ENCODE data around the gene IFIT1B. TPM values are rescaled to one million over a fixed set of nuclear protein-coding genes. Genes with fewer than 3 reads are reported as not detected.
"Not testable (repeated sequence)": the region's sequence is repeated elsewhere in the genome, so short reads cannot be mapped to it uniquely, and the experiment has no call there.

The IFIT1B gene
- total and polyA plus RNA-seq, 12 donors = 0.21 TPM; not detected in 11

DNA sequence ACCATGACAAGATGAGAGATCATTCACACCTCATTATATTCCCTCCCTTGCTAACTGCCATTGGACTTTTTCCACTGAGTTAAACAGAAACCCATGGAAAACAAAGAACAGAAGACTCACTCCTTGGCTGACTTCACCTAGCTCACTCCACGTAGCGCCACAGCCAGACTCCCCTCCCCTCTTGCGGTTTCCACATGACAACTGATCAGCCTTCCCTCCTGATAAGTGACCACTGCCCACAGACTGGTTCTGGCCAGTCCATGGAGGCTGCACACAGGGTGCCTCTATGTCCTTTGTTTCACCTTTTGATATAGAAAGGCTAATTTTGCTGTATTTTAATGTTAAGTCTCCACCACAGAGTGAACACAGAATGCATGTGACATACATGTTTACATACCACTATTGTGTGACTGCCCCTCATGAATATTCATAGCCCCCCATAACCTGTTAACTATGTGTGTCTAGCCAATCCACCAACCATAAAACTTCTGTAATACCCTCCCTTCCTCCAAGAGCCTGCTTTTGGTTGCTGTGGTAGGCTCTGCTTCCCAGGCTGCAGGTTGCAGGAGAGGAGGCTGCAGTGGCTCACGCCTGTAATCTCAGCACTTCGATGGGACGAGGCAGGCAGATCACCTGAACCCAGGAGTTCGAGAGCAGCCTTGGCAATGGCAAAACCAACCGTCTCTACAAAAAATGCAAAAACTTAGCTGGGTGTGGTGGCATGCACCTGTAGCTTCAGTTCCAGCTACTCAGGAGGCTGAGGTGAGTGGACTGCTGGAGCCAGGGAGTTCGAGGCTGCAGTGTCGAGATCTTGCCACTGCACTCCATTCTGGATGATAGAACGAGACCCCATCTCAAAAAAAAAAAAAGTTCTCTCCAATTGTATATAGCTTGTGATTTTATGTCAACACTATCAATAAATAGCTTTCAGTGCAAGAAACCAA lies 26.5 kb downstream of the IFIT1B start:
- Histone ChIP-seq H3K27ac (no peak overlapping the region), H3K27me3 (no peaks in the 10 kb centered on the region), H3K4me3 (no peak overlapping the region), H3K9me3 (peaks cover 0 to 11% (median 0%) of the 10 kb centered on the region in 11 donors), H3K36me3 (peaks cover 0 to 57% (median 19%) of the 10 kb centered on the region in 9 donors), H3K4me1 (peaks cover 0 to 17% (median 0%) of the 10 kb centered on the region in 9 donors)
- DNase-seq = no peak
- TF ChIP-seq, protein P1, sequence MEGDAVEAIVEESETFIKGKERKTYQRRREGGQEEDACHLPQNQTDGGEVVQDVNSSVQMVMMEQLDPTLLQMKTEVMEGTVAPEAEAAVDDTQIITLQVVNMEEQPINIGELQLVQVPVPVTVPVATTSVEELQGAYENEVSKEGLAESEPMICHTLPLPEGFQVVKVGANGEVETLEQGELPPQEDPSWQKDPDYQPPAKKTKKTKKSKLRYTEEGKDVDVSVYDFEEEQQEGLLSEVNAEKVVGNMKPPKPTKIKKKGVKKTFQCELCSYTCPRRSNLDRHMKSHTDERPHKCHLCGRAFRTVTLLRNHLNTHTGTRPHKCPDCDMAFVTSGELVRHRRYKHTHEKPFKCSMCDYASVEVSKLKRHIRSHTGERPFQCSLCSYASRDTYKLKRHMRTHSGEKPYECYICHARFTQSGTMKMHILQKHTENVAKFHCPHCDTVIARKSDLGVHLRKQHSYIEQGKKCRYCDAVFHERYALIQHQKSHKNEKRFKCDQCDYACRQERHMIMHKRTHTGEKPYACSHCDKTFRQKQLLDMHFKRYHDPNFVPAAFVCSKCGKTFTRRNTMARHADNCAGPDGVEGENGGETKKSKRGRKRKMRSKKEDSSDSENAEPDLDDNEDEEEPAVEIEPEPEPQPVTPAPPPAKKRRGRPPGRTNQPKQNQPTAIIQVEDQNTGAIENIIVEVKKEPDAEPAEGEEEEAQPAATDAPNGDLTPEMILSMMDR (IDR thresholded peaks at IDR 0.05) = no peak
- WGBS, 2 donors = 91 to 93% methylated on average over 11 of the region's 11 CpGs
- intact Hi-C loops (cut with DNase I) = no loop called here
- ATAC-seq = peak in 1 of 8 donors; percentile 47

DNA sequence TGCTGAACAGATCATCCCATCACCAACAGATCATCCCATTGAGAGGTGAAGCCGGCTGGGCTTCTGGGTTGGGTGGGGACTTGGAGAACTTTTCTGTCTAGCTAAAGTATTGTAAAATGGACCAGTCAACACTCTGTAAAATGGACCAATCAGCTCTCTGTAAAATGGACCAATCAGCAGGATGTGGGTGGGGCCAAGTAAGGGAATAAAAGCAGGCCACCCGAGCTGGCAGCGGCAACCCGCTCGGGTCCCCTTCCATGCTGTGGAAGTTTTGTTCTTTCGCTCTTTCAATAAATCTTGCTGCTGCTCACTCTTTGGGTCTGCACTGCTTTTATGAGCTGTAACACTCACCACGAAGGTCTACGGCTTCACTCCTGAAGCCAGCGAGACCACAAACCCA lies 28.3 kb downstream of the IFIT1B start:
- H3K27me3 ChIP-seq; H3K4me3 ChIP-seq; intact Hi-C loops (cut with DNase I); H3K27ac ChIP-seq; ATAC-seq; DNase-seq: not testable (repeated sequence)
- Histone ChIP-seq H3K4me1 (peaks cover 0 to 12% (median 0%) of the 10 kb centered on the region in 9 donors), H3K9me3 (peaks cover 0 to 11% (median 0%) of the 10 kb centered on the region in 11 donors), H3K36me3 (peaks cover 0 to 50% (median 19%) of the 10 kb centered on the region in 9 donors)
- 97 to 99% methylated on average over 9 of the region's 9 CpGs for WGBS, 2 donors

DNA sequence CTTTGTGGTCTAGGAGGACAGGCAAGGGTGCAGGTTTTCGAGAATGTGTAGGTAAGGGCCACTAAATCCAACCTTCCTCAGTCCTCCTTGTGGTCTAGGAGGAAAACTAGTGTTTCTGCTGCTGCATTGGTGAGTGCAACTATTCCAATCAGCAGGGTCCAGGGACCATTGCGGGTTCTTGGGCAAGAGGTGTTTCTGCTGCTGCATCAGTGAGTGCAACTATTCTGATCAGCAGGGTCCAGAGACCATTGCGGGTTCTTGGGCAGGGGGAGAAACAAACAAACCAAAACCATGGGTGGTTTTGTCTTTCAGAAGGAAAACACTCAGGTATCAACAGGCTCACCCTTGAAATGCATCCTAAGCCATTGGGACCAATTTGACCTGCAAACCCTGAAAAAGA lies 29.9 kb downstream of the IFIT1B start:
- intact Hi-C loops (cut with DNase I); H3K4me3 ChIP-seq; H3K27me3 ChIP-seq; H3K27ac ChIP-seq; DNase-seq; ATAC-seq: not testable (repeated sequence)
- peaks cover 0 to 14% (median 0%) of the 10 kb centered on the region in 9 donors for H3K4me1 ChIP-seq
- peaks cover 0 to 16% (median 0%) of the 10 kb centered on the region in 11 donors for H3K9me3 ChIP-seq
- H3K36me3 ChIP-seq = peaks cover 0 to 34% (median 11%) of the 10 kb centered on the region in 9 donors
- whole genome bisulfite sequencing, 2 donors = 99% methylated on average over 3 of the region's 3 CpGs

- peaks cover 0 to 27% (median 9%) of the 10 kb centered on the region in 9 donors for H3K4me1 ChIP-seq
Measured at GRCh38 chr10:89409282-89409681, 31.4 kb downstream of the IFIT1B start.

GRCh38 chr10:89410551-89410950 lies 32.7 kb downstream of the IFIT1B start:
- Histone ChIP-seq H3K4me1 (peaks cover 0 to 30% (median 10%) of the 10 kb centered on the region in 9 donors), H3K36me3 (peaks cover 0 to 13% (median 0%) of the 10 kb centered on the region in 9 donors), H3K9me3 (peaks cover 0 to 16% (median 0%) of the 10 kb centered on the region in 11 donors)
- not testable (repeated sequence) for DNase-seq, H3K27me3 ChIP-seq, ATAC-seq, H3K4me3 ChIP-seq, H3K27ac ChIP-seq
- 93 to 98% methylated on average over 5 of the region's 5 CpGs for WGBS, 2 donors
- intact Hi-C loops (cut with DNase I) = loop anchor here in 1 of 10 donors (5.0 kb wide), 1 partner anchor 83 kb away; the partner anchor contains the start of gene IFIT3

More at GRCh38 chr10:89409282-89409681, 31.4 kb downstream of the IFIT1B start:
- intact Hi-C loops (cut with DNase I); H3K4me3 ChIP-seq; H3K27me3 ChIP-seq; ATAC-seq; H3K27ac ChIP-seq; DNase-seq: not testable (repeated sequence)
- Histone ChIP-seq H3K36me3 (peaks cover 0 to 19% (median 6%) of the 10 kb centered on the region in 9 donors), H3K9me3 (peaks cover 0 to 16% (median 0%) of the 10 kb centered on the region in 11 donors)
- WGBS, 2 donors = 92 to 96% methylated on average over 5 of the region's 5 CpGs

- Histone ChIP-seq H3K9me3 (peaks cover 0 to 16% (median 0%) of the 10 kb centered on the region in 11 donors), H3K27ac (peak overlapping the region in 1 of 10 donors; percentile 8), H3K4me1 (peaks cover 0 to 36% (median 15%) of the 10 kb centered on the region in 9 donors), H3K36me3 (peaks cover 0 to 10% (median 0%) of the 10 kb centered on the region in 9 donors)
- not testable (repeated sequence) for DNase-seq, ATAC-seq, H3K27me3 ChIP-seq, H3K4me3 ChIP-seq
- intact Hi-C loops (cut with DNase I) = loop anchor here in 1 of 10 donors (5.0 kb wide), 1 partner anchor 84 kb away; the partner anchor contains the start of gene IFIT3
- WGBS, 2 donors = 81 to 85% methylated on average over 2 of the region's 2 CpGs
Measured at GRCh38 chr10:89411135-89411534, 33.3 kb downstream of the IFIT1B start.

DNA sequence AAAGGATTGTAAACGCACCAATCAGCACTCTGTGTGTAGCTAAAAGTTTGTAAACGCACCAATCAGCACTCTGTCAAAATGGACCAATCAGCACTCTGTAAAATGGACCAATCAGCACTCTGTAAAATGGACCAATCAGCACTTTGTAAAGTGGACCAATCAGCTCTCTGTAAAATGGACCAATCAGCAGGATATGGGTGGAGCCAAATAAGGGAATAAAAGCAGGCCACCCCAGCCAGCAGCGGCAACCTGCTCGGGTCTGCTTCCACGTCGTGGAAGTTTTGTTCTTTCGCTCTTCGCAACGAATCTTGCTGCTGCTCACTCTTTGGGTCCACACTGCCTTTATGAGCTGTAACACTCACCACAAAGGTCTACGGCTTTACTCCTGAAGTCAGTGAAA lies 34.4 kb downstream of the IFIT1B start:
- H3K9me3 ChIP-seq, H3K27me3 ChIP-seq, ATAC-seq, DNase-seq, H3K4me3 ChIP-seq, H3K36me3 ChIP-seq, H3K27ac ChIP-seq: not testable (repeated sequence)
- 88 to 94% methylated on average over 10 of the region's 10 CpGs for WGBS, 2 donors
- peaks cover 0 to 47% (median 24%) of the 10 kb centered on the region in 9 donors for H3K4me1 ChIP-seq
- intact Hi-C loops (cut with DNase I) = loop anchor here in 1 of 10 donors (5.0 kb wide), 1 partner anchor 85 kb away; the partner anchor contains the start of gene IFIT3
